PC-9 (cell line): ENCODE measurements around the gene LIMA1.

Experiments
- EZH2 ChIP-seq: fragments of 200-600 bp; sonication (generic); IDR thresholded peaks from 2 replicates; pipeline ENCODE4 v1.8.0; 2017; ENCODE audit warnings: antibody characterized with exemption, low read depth
- TF ChIP-seq, protein P1 (sequence below): fragments of 200-600 bp; sonication (generic); conservative IDR thresholded peaks from 2 replicates; pipeline ENCODE4 v1.6.1; 2017; ENCODE audit warnings: mixed run types, antibody characterized with exemption, mild to moderate bottlenecking, moderate library complexity

DNA sequence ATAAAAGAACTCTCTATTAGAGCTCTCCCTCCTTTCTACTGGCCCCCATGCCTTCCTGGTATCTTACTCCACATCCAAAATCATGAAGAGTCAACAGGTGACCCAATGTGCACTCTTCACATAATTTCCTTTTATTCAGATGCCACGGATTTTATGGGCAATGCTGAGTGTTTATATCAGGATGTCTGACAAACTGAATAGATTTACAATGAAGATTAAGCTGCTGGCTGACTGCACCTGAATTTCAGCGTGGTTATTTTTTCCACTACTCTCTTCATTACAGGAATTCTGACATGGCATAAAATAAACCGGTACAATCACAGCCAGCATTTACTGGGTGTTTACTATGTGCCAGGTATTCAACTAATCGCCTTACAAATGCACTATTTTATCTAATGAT, 86.8 kb downstream of the LIMA1 start:
- TF ChIP-seq, protein P1, sequence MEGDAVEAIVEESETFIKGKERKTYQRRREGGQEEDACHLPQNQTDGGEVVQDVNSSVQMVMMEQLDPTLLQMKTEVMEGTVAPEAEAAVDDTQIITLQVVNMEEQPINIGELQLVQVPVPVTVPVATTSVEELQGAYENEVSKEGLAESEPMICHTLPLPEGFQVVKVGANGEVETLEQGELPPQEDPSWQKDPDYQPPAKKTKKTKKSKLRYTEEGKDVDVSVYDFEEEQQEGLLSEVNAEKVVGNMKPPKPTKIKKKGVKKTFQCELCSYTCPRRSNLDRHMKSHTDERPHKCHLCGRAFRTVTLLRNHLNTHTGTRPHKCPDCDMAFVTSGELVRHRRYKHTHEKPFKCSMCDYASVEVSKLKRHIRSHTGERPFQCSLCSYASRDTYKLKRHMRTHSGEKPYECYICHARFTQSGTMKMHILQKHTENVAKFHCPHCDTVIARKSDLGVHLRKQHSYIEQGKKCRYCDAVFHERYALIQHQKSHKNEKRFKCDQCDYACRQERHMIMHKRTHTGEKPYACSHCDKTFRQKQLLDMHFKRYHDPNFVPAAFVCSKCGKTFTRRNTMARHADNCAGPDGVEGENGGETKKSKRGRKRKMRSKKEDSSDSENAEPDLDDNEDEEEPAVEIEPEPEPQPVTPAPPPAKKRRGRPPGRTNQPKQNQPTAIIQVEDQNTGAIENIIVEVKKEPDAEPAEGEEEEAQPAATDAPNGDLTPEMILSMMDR = no peak
- TF ChIP-seq EZH2 = no peak
